Measurements from ENCODE around the gene RUFY3. TPM values are rescaled to one million over a fixed set of nuclear protein-coding genes. Genes with fewer than 3 reads are reported as not detected.
A peak's percentile ranks its signal among the peaks of the same experiment; 100 is the strongest.

The RUFY3 gene
- total and polyA plus RNA-seq, 2 of the 4 experiments (the other 2 are of a cell fraction): 19.6 to 28.9 TPM

DNA sequence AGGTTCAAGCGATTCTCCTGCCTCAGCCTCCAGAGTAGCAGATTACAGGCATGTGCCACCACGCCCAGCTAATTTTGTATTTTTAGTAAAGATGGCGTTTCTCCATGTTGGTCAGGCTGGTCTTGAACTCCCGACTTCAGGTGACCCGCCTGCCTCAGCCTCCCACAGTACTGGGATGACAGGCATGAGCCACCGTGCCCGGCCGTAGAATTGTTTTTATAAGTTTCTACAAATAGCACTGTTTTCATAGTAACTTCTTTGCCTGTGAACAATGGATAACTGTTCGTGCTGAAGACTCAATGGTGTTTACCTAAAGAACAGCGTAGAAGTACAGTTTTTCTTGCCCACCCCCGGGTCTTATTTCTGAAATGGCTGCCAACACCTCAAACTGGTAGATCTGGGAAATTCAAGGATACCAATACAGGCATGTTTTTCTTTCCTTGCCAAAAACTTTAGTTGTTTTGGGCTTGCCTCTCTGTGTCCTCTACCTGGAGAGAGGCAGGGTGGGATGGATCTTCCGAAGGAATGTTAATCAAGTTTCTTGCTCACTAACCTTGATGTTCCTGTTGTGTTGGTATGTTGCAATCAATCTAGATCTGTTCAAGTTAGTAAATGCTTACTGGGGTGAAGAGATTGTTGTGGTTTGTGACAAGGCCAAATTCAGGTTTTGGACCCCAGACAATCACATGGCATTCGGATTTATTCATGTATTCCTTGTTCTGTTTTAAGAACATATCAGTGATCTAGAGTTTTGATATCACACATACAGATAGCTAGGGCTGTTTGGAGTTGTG is 2.8 kb upstream of the RUFY3 start:
- Histone ChIP-seq H3K27me3 (ENCODE audit: control insufficient read depth, insufficient read depth, low read length) (no peaks in the 10 kb centered on the region), H2BK5ac (ENCODE audit: low read depth, low read length, poor library complexity, severe bottlenecking) (no peak overlapping the region), H3K9me3 (ENCODE audit: control insufficient read depth, insufficient read depth, low read length) (no peaks in the 10 kb centered on the region), H2BK15ac (ENCODE audit: low read depth, low read length) (no peak overlapping the region), H3K4me3 (ENCODE audit: insufficient read depth, low read depth, low read length) (no peak overlapping the region), H4K20me1 (ENCODE audit: insufficient read depth, low read length) (no peaks in the 10 kb centered on the region; the same call in 1 of the 2 replicates), H2AK5ac (ENCODE audit: low read depth, low read length) (no peak overlapping the region), H4K5ac (ENCODE audit: low read depth, low read length) (no peak overlapping the region), H2AFZ (replicated peaks; ENCODE audit: low read length, poor library complexity) (no peak overlapping the region), H3K27ac (ENCODE audit: insufficient read depth, low read length) (no peak overlapping the region), H3K4ac (ENCODE audit: low read depth, low read length) (no peak overlapping the region), H3K23ac (ENCODE audit: low read depth, low read length) (no peak overlapping the region), H3K56ac (ENCODE audit: extremely low read depth, insufficient read depth, low read length) (0 out of 2 replicates have a peak overlapping the region, but pooled peaks have one; percentile 12), H3K36me3 (ENCODE audit: control insufficient read depth, insufficient read depth, low read length) (no peaks in the 10 kb centered on the region), H3K79me1 (ENCODE audit: low read depth in 1 of 2, low read length in 2 of 2) (peaks cover 7 to 43% of the 10 kb centered on the region in 2 experiments), H3K9ac (ENCODE audit: low read depth, low read length) (no peak overlapping the region), H3K14ac (replicated peaks; ENCODE audit: low read depth, low read length) (no peak overlapping the region), H3K4me2 (ENCODE audit: low read depth, low read length) (no peak overlapping the region), H3K4me1 (ENCODE audit: control insufficient read depth, insufficient read depth, low read length) (no peaks in the 10 kb centered on the region; the same call in 1 of the 2 replicates), H4K8ac (ENCODE audit: low read depth in 2 of 2, low read length in 2 of 2) (no peak overlapping the region), H2BK20ac (ENCODE audit: low read depth, low read length) (no peak overlapping the region), H2AK9ac (replicated peaks; ENCODE audit: low read depth, low read length, poor library complexity) (no peak overlapping the region), H3K18ac (ENCODE audit: low read depth, low read length) (no peak overlapping the region), H4K91ac (ENCODE audit: insufficient read depth, low read depth, low read length) (no peak overlapping the region), H2BK120ac (ENCODE audit: low read depth, low read length) (no peak overlapping the region), H3K9me1 (ENCODE audit: insufficient read depth, low read length) (peaks cover 4% of the 10 kb centered on the region)
- no peak for DNase-seq
- in situ Hi-C loops (cut with MboI; ENCODE audit: low sequenced_read_pairs): no loop called here
- ChIA-PET CTCF (interaction anchor here (0.7 kb wide), 1 partner anchor 266 kb away, joined by 4 read pairs; no protein-coding TSS in a partner anchor), POLR2A (ENCODE audit: unreplicated experiment) (no interaction called here)
- dilution Hi-C loops (cut with HindIII; ENCODE audit: low sequenced_read_pairs, unreplicated experiment): no loop called here
- intact Hi-C loops (cut with micrococcal nuclease): no loop called here
- ATAC-seq (ENCODE audit: low read depth): no peak
- WGBS, 2 experiments (ENCODE audit: extremely low coverage in 2 of 2, insufficient read length in 1 of 2): 90% methylated on average over 3 of the region's 13 CpGs; no CpG with 5 or more reads in 1 of the 2 experiments
- no TSS peak for BruUV-seq (replicated peaks)
- TF ChIP-seq CEBPB (IDR thresholded peaks at IDR 0.05; ENCODE audit: low read depth, low read length): peak; percentile 76
- TF ChIP-seq BHLHE40 (IDR thresholded peaks at IDR 0.05; ENCODE audit: low read depth, low read length): no peak

All from IMR-90 (cell line).